GM19023 (cell line): ENCODE measurements around the gene CARD11.
"Not testable (repeated sequence)": the region's sequence is repeated elsewhere in the genome, so short reads cannot be mapped to it uniquely, and the experiment has no call there.

ENCODE experiments used
- ATAC-seq: cut with Tn5 transposase; IDR thresholded peaks from one replicate; pipeline ENCODE4 v1.9.1; 2021; ENCODE audit warnings: mild to moderate bottlenecking, moderate library complexity; ENCODE audit not compliant: unreplicated experiment

Gene CARD11

GRCh38 chr7:2928613-2929311 lies 114.9 kb downstream of the CARD11 start:
- no peak for ATAC-seq

GRCh38 chr7:2928256-2928612 lies 115.4 kb downstream of the CARD11 start:
- no peak for ATAC-seq

GRCh38 chr7:2927592-2927991 lies 116.1 kb downstream of the CARD11 start:
- no peak for ATAC-seq

- no peak for ATAC-seq
Measured at GRCh38 chr7:2926896-2927405, 116.7 kb downstream of the CARD11 start.

- no peak for ATAC-seq
Measured at GRCh38 chr7:2926120-2926895, 117.4 kb downstream of the CARD11 start.

- no peak for ATAC-seq
Measured at GRCh38 chr7:2924866-2925840, 118.5 kb downstream of the CARD11 start.

- no peak for ATAC-seq
Measured at GRCh38 chr7:2923886-2924574, 119.6 kb downstream of the CARD11 start.

GRCh38 chr7:2923291-2923781 lies 120.3 kb downstream of the CARD11 start:
- no peak for ATAC-seq

- ATAC-seq, result no peak
Measured at GRCh38 chr7:2922866-2923265, 120.8 kb downstream of the CARD11 start.

GRCh38 chr7:2922348-2922691 lies 121.3 kb downstream of the CARD11 start:
- no peak for ATAC-seq

- ATAC-seq, result no peak
Measured at GRCh38 chr7:2921653-2922347, 121.9 kb downstream of the CARD11 start.

GRCh38 chr7:2920956-2921652 lies 122.6 kb downstream of the CARD11 start:
- no peak for ATAC-seq

- not testable (repeated sequence) for ATAC-seq
Measured at GRCh38 chr7:2920480-2920879, 123.2 kb downstream of the CARD11 start.

GRCh38 chr7:2920041-2920440 lies 123.6 kb downstream of the CARD11 start:
- ATAC-seq, result no peak

GRCh38 chr7:2919256-2919655 lies 124.4 kb downstream of the CARD11 start:
- no peak for ATAC-seq

- ATAC-seq, result no peak
Measured at GRCh38 chr7:2918406-2918805, 125.3 kb downstream of the CARD11 start.

- ATAC-seq, result no peak
Measured at GRCh38 chr7:2915023-2915422, 128.6 kb downstream of the CARD11 start.

GRCh38 chr7:2913760-2914387 lies 129.8 kb downstream of the CARD11 start:
- no peak for ATAC-seq
